Left hindlimb (tissue), 1 donor: Measurements from ENCODE around the gene PRADC1.
A peak's percentile ranks its signal among the peaks of the same experiment; 100 is the strongest.
"Not testable (repeated sequence)": the region's sequence is repeated elsewhere in the genome, so short reads cannot be mapped to it uniquely, and the experiment has no call there.

Experiments
- DNase-seq: peaks from one replicate; pipeline ENCODE4 v3.0.0-alpha.2; 2018

PRADC1 gene

GRCh38 chr2:73233154-73233931 is at the start of gene PRADC1:
PRADC1 (minus strand) TSS chr2:73233239; CDS start chr2:73233160, 79 bp downstream.
- DNase-seq = peak; percentile 99

GRCh38 chr2:73281244-73281643 is 48.2 kb upstream of the PRADC1 start:
- no peak for DNase-seq

GRCh38 chr2:73279852-73280251 is 46.8 kb upstream of the PRADC1 start:
- DNase-seq = no peak

- DNase-seq = no peak
These were observed 39.2 kb upstream of the PRADC1 start for GRCh38 chr2:73272270-73272669.

- no peak for DNase-seq
These were observed 36.8 kb upstream of the PRADC1 start for GRCh38 chr2:73269686-73270465.

- no peak for DNase-seq
These were observed 36.0 kb upstream of the PRADC1 start for GRCh38 chr2:73268830-73269685.

GRCh38 chr2:73268366-73268829 is 35.4 kb upstream of the PRADC1 start:
- DNase-seq = no peak

- DNase-seq = no peak
These were observed 34.0 kb upstream of the PRADC1 start for GRCh38 chr2:73267008-73267407.

- DNase-seq = no peak
These were observed 33.2 kb upstream of the PRADC1 start for GRCh38 chr2:73266061-73266901.

- no peak for DNase-seq
These were observed 32.4 kb upstream of the PRADC1 start for GRCh38 chr2:73265298-73266060.

GRCh38 chr2:73264783-73265182 is 31.7 kb upstream of the PRADC1 start:
- DNase-seq = no peak

GRCh38 chr2:73264332-73264606 is 31.2 kb upstream of the PRADC1 start:
- no peak for DNase-seq

GRCh38 chr2:73263540-73264331 is 30.7 kb upstream of the PRADC1 start:
- DNase-seq = no peak

GRCh38 chr2:73262691-73263429 is 29.8 kb upstream of the PRADC1 start:
- not testable (repeated sequence) for DNase-seq

- DNase-seq = no peak
These were observed 29.1 kb upstream of the PRADC1 start for GRCh38 chr2:73262108-73262651.

GRCh38 chr2:73260338-73260984 is 27.4 kb upstream of the PRADC1 start:
- DNase-seq = no peak

GRCh38 chr2:73259704-73260337 is 26.8 kb upstream of the PRADC1 start:
- DNase-seq = no peak

- no peak for DNase-seq
These were observed 26.2 kb upstream of the PRADC1 start for GRCh38 chr2:73259276-73259675.

- DNase-seq = no peak
These were observed 25.8 kb upstream of the PRADC1 start for GRCh38 chr2:73258913-73259215.
